ENCODE results near the gene DVL3. TPM values are rescaled to one million over a fixed set of nuclear protein-coding genes. Genes with fewer than 3 reads are reported as not detected.

Gene DVL3
- total and polyA plus RNA-seq, 8 donors, result 62.5 to 106 (median 96.5) TPM

DNA sequence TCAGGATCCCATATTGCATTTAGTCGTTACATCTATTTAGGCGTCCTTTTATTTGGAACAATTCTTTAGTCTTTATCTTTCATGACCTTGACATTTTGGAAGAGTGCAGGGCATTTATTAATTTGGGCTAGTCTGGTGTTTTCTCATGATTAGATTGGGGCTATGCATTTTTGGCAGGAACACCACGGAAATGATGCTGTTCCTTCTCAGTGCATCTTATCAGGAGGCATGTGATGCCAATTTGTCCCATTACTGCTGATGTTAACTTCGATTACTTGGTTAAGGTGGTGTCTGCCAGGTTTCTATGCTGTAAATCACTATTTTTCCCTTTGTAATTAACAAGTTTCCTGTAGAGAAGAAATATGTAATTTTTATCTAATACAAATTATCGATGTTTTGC lies 56.1 kb downstream of the DVL3 start:
- intact Hi-C loops (cut with DNase I), result no loop called here

DNA sequence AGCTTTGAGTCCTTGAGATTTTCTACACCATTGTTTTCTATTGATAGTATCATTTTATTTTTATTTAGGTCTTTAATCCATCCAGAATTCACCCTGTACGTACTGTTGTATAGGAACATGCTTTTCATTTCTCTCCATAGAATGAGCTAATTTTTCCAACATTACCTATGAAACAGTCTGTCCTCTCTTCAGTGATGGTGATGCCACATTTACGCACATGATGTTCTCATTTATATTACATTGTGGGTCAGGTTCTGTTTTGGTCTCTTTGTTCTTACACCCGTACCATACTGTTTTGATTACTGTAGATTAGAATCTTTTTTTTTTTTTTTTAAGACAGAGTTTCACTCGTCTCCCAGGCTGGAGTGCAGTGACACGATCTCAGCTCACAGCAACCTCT lies 56.5 kb downstream of the DVL3 start:
- DNase-seq (no peak), ATAC-seq (no peak)
- Histone ChIP-seq H3K4me3 (no peak overlapping the region), H3K36me3 (no peaks in the 10 kb centered on the region), H3K9me3 (no peaks in the 10 kb centered on the region), H3K27ac (no peak overlapping the region), H3K27me3 (peaks cover 0 to 4% of the 10 kb centered on the region in 2 donors), H3K4me1 (no peaks in the 10 kb centered on the region)
- TF ChIP-seq, protein P1, sequence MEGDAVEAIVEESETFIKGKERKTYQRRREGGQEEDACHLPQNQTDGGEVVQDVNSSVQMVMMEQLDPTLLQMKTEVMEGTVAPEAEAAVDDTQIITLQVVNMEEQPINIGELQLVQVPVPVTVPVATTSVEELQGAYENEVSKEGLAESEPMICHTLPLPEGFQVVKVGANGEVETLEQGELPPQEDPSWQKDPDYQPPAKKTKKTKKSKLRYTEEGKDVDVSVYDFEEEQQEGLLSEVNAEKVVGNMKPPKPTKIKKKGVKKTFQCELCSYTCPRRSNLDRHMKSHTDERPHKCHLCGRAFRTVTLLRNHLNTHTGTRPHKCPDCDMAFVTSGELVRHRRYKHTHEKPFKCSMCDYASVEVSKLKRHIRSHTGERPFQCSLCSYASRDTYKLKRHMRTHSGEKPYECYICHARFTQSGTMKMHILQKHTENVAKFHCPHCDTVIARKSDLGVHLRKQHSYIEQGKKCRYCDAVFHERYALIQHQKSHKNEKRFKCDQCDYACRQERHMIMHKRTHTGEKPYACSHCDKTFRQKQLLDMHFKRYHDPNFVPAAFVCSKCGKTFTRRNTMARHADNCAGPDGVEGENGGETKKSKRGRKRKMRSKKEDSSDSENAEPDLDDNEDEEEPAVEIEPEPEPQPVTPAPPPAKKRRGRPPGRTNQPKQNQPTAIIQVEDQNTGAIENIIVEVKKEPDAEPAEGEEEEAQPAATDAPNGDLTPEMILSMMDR (IDR thresholded peaks at IDR 0.05), result no peak
- intact Hi-C loops (cut with DNase I), result no loop called here

More for the DNA sequence above, 56.1 kb downstream of the DVL3 start:
- Histone ChIP-seq H3K4me3 (no peak overlapping the region), H3K9me3 (no peaks in the 10 kb centered on the region), H3K4me1 (no peaks in the 10 kb centered on the region), H3K27me3 (no peaks in the 10 kb centered on the region), H3K27ac (no peak overlapping the region), H3K36me3 (no peaks in the 10 kb centered on the region)
- DNase-seq, result no peak
- TF ChIP-seq, protein P1 (IDR thresholded peaks at IDR 0.05), result no peak
- no peak for ATAC-seq

DNA sequence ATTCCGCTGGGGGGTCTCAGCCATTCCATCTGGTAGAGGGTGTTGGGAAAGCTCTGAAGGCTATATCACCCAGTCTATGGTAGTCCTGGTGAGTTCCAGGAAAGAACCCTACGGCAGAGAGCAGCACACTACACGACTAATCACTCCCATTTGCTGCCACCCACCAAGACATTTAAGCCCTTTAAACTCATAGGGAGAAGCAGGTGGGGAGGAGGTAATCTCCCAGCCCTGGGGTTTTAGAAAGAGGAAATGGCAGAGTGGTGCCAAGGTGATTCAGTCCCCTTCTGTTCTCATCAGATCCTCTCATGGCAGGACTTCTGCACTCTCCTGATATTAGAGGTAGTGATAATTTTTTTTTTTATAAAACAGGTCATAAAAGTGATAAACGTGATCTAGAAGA lies 63.6 kb downstream of the DVL3 start:
- Histone ChIP-seq H3K4me3 (no peak overlapping the region), H3K4me1 (no peaks in the 10 kb centered on the region), H3K27ac (no peak overlapping the region), H3K9me3 (no peaks in the 10 kb centered on the region), H3K36me3 (no peaks in the 10 kb centered on the region), H3K27me3 (peaks cover 0 to 38% of the 10 kb centered on the region in 2 donors)
- ATAC-seq, result no peak
- DNase-seq, result no peak
- TF ChIP-seq, protein P1 (IDR thresholded peaks at IDR 0.05), result no peak
- intact Hi-C loops (cut with DNase I), result no loop called here

DNA sequence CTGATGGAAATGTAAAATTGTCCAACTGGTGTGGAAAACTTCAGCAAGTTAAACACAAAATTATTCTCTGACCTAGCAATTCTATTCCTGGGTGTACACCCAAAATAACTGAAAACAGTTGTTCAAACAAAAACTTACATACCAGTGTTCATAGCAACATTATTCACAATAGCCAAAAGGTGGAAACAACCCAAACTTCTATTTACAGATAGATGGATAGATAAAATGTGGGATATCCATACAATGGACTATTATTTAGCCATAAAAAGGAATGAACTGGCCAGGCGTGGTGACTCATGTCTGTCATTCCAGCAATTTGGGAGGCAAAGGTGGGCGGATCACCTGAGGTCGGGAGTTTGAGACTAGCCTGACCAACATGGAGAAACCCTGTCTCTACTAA lies 67.3 kb downstream of the DVL3 start:
- Histone ChIP-seq H3K4me1 (no peaks in the 10 kb centered on the region), H3K27ac (no peak overlapping the region), H3K27me3 (peaks cover 0 to 61% of the 10 kb centered on the region in 2 donors), H3K36me3 (no peaks in the 10 kb centered on the region), H3K4me3 (no peak overlapping the region), H3K9me3 (no peaks in the 10 kb centered on the region)
- ATAC-seq, result no peak
- TF ChIP-seq, protein P1 (IDR thresholded peaks at IDR 0.05), result no peak
- intact Hi-C loops (cut with DNase I), result no loop called here
- DNase-seq, result no peak

Other genes starting within 250 kb of the DVL3 start
- gene ABCC5, start 137.5 kb upstream of the DVL3 start, total RNA-seq, result 10 to 100 TPM; 37.7 to 40.5 TPM
- gene ABCC5, start 137.5 kb upstream of the DVL3 start, polyA plus RNA-seq (ENCODE audit: insufficient read length in 6 of 6), result 10 to 100 TPM; 64.0 to 96.4 (median 79.9) TPM
- not detected for gene HTR3D, start 123.6 kb upstream of the DVL3 start, total RNA-seq
- gene HTR3D, start 123.6 kb upstream of the DVL3 start, polyA plus RNA-seq (ENCODE audit: insufficient read length in 6 of 6), result not detected
- under 1 TPM in 1 of 2 donors, not detected in 1; 0.16 TPM for gene HTR3C, start 102.3 kb upstream of the DVL3 start, total RNA-seq
- gene HTR3C, start 102.3 kb upstream of the DVL3 start, polyA plus RNA-seq (ENCODE audit: insufficient read length in 6 of 6), result under 1 TPM in 3 of 6 donors, not detected in 3; 0.10 to 0.15 (median 0.14) TPM
- not detected for gene HTR3E, start 58.3 kb upstream of the DVL3 start, total RNA-seq
- not detected for gene HTR3E, start 58.3 kb upstream of the DVL3 start, polyA plus RNA-seq (ENCODE audit: insufficient read length in 6 of 6)
- gene EIF2B5, start 20.0 kb upstream of the DVL3 start, total RNA-seq, result 10 to 100 TPM; 32.2 to 44.5 TPM
- 10 to 100 TPM; 50.3 to 66.3 (median 59.9) TPM for gene EIF2B5, start 20.0 kb upstream of the DVL3 start, polyA plus RNA-seq (ENCODE audit: insufficient read length in 6 of 6)
- 100 to 1,000 TPM; 296 to 347 TPM for gene AP2M1, start 19.5 kb downstream of the DVL3 start, total RNA-seq
- gene AP2M1, start 19.5 kb downstream of the DVL3 start, polyA plus RNA-seq (ENCODE audit: insufficient read length in 6 of 6), result 100 to 1,000 TPM; 327 to 405 (median 351) TPM
- 10 to 100 TPM; 63.3 to 69.9 TPM for gene ABCF3, start 30.8 kb downstream of the DVL3 start, total RNA-seq
- 10 to 100 TPM; 57.6 to 75.2 (median 67.8) TPM for gene ABCF3, start 30.8 kb downstream of the DVL3 start, polyA plus RNA-seq (ENCODE audit: insufficient read length in 6 of 6)
- gene VWA5B2, start 74.2 kb downstream of the DVL3 start, total RNA-seq, result under 1 TPM in 1 of 2 donors, not detected in 1; 0.31 TPM
- gene VWA5B2, start 74.2 kb downstream of the DVL3 start, polyA plus RNA-seq (ENCODE audit: insufficient read length in 6 of 6), result 1 to 10 TPM in 5 of 6 donors, under 1 TPM in 1; 0.85 to 2.4 (median 1.4) TPM
- 10 to 100 TPM; 35.3 to 57.2 TPM for gene ALG3, start 93.6 kb downstream of the DVL3 start, total RNA-seq
- 10 to 100 TPM; 24.7 to 32.9 (median 29.4) TPM for gene ALG3, start 93.6 kb downstream of the DVL3 start, polyA plus RNA-seq (ENCODE audit: insufficient read length in 6 of 6)
- gene EEF1AKMT4, start 94.3 kb downstream of the DVL3 start, total RNA-seq, result 1 to 10 TPM; 4.6 to 6.5 TPM
- gene EEF1AKMT4, start 94.3 kb downstream of the DVL3 start, polyA plus RNA-seq (ENCODE audit: insufficient read length in 6 of 6), result 1 to 10 TPM; 1.8 to 3.2 (median 2.4) TPM
- 1 to 10 TPM in 1 of 2 donors, under 1 TPM in 1; 0.34 to 1.0 TPM for gene CAMK2N2, start 106.2 kb downstream of the DVL3 start, total RNA-seq
- gene CAMK2N2, start 106.2 kb downstream of the DVL3 start, polyA plus RNA-seq (ENCODE audit: insufficient read length in 6 of 6), result under 1 TPM in 5 of 6 donors, not detected in 1; 0.10 to 0.50 (median 0.21) TPM
- gene ECE2, start 120.6 kb downstream of the DVL3 start, total RNA-seq, result not detected
- not detected for gene ECE2, start 120.6 kb downstream of the DVL3 start, polyA plus RNA-seq (ENCODE audit: insufficient read length in 6 of 6)
- 100 to 1,000 TPM; 195 to 263 TPM for gene PSMD2, start 143.9 kb downstream of the DVL3 start, total RNA-seq
- 100 to 1,000 TPM; 182 to 225 (median 213) TPM for gene PSMD2, start 143.9 kb downstream of the DVL3 start, polyA plus RNA-seq (ENCODE audit: insufficient read length in 6 of 6)
- 100 to 1,000 TPM; 336 to 406 TPM for gene EIF4G1, start 159.2 kb downstream of the DVL3 start, total RNA-seq
- gene EIF4G1, start 159.2 kb downstream of the DVL3 start, polyA plus RNA-seq (ENCODE audit: insufficient read length in 6 of 6), result 100 to 1,000 TPM; 158 to 280 (median 193) TPM
- gene FAM131A, start 182.2 kb downstream of the DVL3 start, total RNA-seq, result 10 to 100 TPM; 14.7 to 19.2 TPM
- 10 to 100 TPM; 12.4 to 19.3 (median 14.8) TPM for gene FAM131A, start 182.2 kb downstream of the DVL3 start, polyA plus RNA-seq (ENCODE audit: insufficient read length in 6 of 6)
- 1 to 10 TPM; 4.4 to 5.6 TPM for gene CLCN2, start 206.2 kb downstream of the DVL3 start, total RNA-seq
- 10 to 100 TPM in 4 of 6 donors, 1 to 10 TPM in 2; 8.9 to 12.0 (median 11.0) TPM for gene CLCN2, start 206.2 kb downstream of the DVL3 start, polyA plus RNA-seq (ENCODE audit: insufficient read length in 6 of 6)
- 10 to 100 TPM; 54.7 to 71.3 TPM for gene POLR2H, start 206.3 kb downstream of the DVL3 start, total RNA-seq
- 10 to 100 TPM; 77.8 to 98.6 (median 89.8) TPM for gene POLR2H, start 206.3 kb downstream of the DVL3 start, polyA plus RNA-seq (ENCODE audit: insufficient read length in 6 of 6)
- gene THPO, start 222.8 kb downstream of the DVL3 start, total RNA-seq, result under 1 TPM; 0.23 to 0.65 TPM
- gene THPO, start 222.8 kb downstream of the DVL3 start, polyA plus RNA-seq (ENCODE audit: insufficient read length in 6 of 6), result 1 to 10 TPM; 1.4 to 2.3 (median 2.0) TPM
- 1 to 10 TPM; 5.6 to 8.6 TPM for gene CHRD, start 224.7 kb downstream of the DVL3 start, total RNA-seq
- 10 to 100 TPM; 11.9 to 19.0 (median 13.9) TPM for gene CHRD, start 224.7 kb downstream of the DVL3 start, polyA plus RNA-seq (ENCODE audit: insufficient read length in 6 of 6)

All from left lung (tissue), 10 donors.